Right lobe of liver (tissue), 6 donors: ENCODE data around the gene ANKRD55. TPM values are rescaled to one million over a fixed set of nuclear protein-coding genes. Genes with fewer than 3 reads are reported as not detected.

Experiments used
- ATAC-seq, 4 donors: fragments of 200-7000 bp; cut with Tn5 transposase; one replicate each; pipeline ENCODE4 v1.9.1; 2020; ENCODE audit warnings: mild to moderate bottlenecking in 4 of 4, moderate library complexity in 4 of 4
- DNase-seq, 3 donors: peaks; one replicate each; pipeline ENCODE4 v3.0.0-alpha.2; 2020
- H3K27ac ChIP-seq, 3 donors: fragments of 200-600 bp; one replicate each; pipeline ENCODE4 v1.8.0; 2022
- H3K27me3 ChIP-seq, 2 donors: fragments of 200-600 bp; one replicate each; pipeline ENCODE4 v1.8.0; 2022
- H3K36me3 ChIP-seq, 4 donors: fragments of 200-600 bp; sonication (generic) in 1 of 4; one replicate each; pipeline versions ENCODE4 v1.5.1 to v1.8.0; 2017 to 2022; ENCODE audit warnings: control low read depth in 1 of 4
- H3K4me1 ChIP-seq, 4 donors: fragments of 200-600 bp; sonication (generic) in 1 of 4; one replicate each; pipeline versions ENCODE4 v1.5.1 to v1.8.0; 2017 to 2022; ENCODE audit warnings: control low read depth in 1 of 4
- H3K4me3 ChIP-seq, 3 donors: fragments of 200-600 bp; one replicate each; pipeline ENCODE4 v1.8.0; 2022
- H3K9me3 ChIP-seq, 4 donors: fragments of 200-600 bp; sonication (generic) in 1 of 4; one replicate each; pipeline versions ENCODE4 v1.5.1 to v1.8.0; 2017 to 2022; ENCODE audit warnings: control low read depth in 1 of 4
- CTCF ChIP-seq, 4 donors: fragments of 200-600 bp in 3 of 4; fragments of 450-650 bp in 1 of 4; IDR thresholded peaks; one replicate each; pipeline versions ENCODE4 v1.5.1 to v1.8.0; 2016 to 2022; ENCODE audit warnings: antibody characterized with exemption in 4 of 4, mild to moderate bottlenecking in 2 of 4
- POLR2A ChIP-seq: fragments of 450-650 bp; IDR thresholded peaks from one replicate; pipeline ENCODE4 v1.6.1; 2017; ENCODE audit warnings: antibody characterized with exemption, mild to moderate bottlenecking
- WGBS: methylation state at CpG from one replicate; pipeline ENCODE4 v1.1.6; 2018; ENCODE audit warnings: low coverage, low lambda C conversion rate; ENCODE audit not compliant: insufficient coverage; ENCODE audit errors: missing lambda C conversion rate; 5-methylcytosine and 5-hydroxymethylcytosine counted together
- intact Hi-C, 2 donors: fragments of 100-400 bp; cut with DNase I; formaldehyde crosslinking; loops; one replicate each; pipeline versions ENCODE4 v1.11.2 to v1.14.1; 2022
- total RNA-seq, 6 experiments: library from RNA; depleted of rRNA in 2 of 6; stranded (reverse); fragments of >200 nt in 2 of 6; fragmentation: NEBNext Ultra II Directional in 3 of 6; extraction: Animal tissue kit (Norgen Biotek cat#: 25700) in 3 of 6; gene quantifications; one replicate each; pipeline versions ENCODE4 v1.1.0 to v1.2.4, GENCODE V29; 2016 to 2023
- donor health status: DM: no; HTN: yes; CAD: no.
- donor health status: DM: no; HTN: no; CAD: no.
- donor health status: DM: no; HTN: no; CAD: no.
- donor health status: DM: no; HTN: yes; CAD: no.
- donor health status: DM: no; HTN: yes; CAD: no.

Gene ANKRD55
- total RNA-seq, 6 experiments from 2014 or later = 0.68 to 2.2 (median 1.2) TPM

DNA sequence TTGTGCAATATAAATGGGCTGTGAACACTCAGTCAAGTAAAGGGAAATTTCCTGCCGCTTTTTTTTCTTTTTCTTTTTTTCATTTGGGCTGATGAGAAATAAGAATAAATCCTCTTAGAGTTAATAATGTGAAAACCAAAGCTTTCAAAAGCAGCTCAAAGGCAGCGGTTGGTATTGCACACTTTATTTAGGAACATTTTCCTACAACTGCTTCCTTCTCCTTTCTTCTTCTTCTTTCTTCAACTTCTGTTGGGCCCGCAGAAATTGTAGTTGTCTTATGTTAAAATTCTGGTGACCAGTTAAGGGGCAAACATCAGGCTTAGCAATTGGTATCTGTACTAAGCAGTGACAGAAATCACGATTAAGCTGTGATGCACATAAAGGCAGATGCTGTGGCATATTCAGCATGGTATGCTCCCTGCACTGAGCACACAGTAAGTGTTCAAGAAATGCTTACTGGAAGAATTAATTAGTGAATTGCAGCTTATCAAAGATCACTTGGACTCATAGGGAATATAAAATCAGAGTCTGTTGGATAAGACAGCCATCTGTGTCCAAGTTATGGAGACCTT lies 85.4 kb downstream of the ANKRD55 start:
- Histone ChIP-seq H3K27me3 (no peaks in the 10 kb centered on the region), H3K27ac (no peak overlapping the region), H3K4me1 (peaks cover 0 to 14% (median 1%) of the 10 kb centered on the region in 4 donors), H3K36me3 (no peaks in the 10 kb centered on the region), H3K9me3 (no peaks in the 10 kb centered on the region), H3K4me3 (no peak overlapping the region)
- TF ChIP-seq CTCF (IDR thresholded peaks at IDR 0.05) = no peak
- TF ChIP-seq POLR2A = no peak
- ATAC-seq (no peak), DNase-seq (no peak)
- 66% methylated on average over 4 of the region's 4 CpGs for WGBS
- intact Hi-C loops = no loop called here

- Histone ChIP-seq H3K36me3 (no peaks in the 10 kb centered on the region), H3K9me3 (no peaks in the 10 kb centered on the region), H3K4me1 (peaks cover 0 to 14% (median 0%) of the 10 kb centered on the region in 4 donors), H3K27me3 (no peaks in the 10 kb centered on the region), H3K27ac (no peak overlapping the region), H3K4me3 (no peak overlapping the region)
- intact Hi-C loops = no loop called here
- ATAC-seq (no peak), DNase-seq (no peak)
- TF ChIP-seq POLR2A = no peak
- TF ChIP-seq CTCF (IDR thresholded peaks at IDR 0.05) = no peak
Measured at GRCh38 chr5:56147106-56147505, 86.0 kb downstream of the ANKRD55 start.

DNA sequence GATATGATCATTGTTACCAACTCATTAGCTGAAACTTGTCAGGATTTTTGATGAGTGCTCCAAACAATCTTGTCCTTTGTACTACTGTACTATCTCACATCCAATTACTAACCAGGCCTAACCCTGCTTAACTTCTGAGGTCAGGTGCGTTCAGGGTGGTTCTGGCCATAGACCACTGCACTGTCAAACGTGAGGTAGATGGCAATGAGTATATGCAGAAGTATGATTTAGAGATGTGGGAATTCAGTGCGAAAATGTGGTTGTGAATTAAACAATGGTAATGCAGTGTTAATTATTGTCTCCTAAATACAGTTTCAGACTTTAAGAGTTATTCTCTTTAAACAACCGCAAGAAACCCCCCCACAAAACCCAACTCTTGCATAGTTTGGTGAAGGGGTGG lies 86.5 kb downstream of the ANKRD55 start:
- H3K4me1 ChIP-seq = peaks cover 0 to 12% (median 0%) of the 10 kb centered on the region in 4 donors
- 90% methylated on average over 4 of the region's 4 CpGs for WGBS
- intact Hi-C loops = no loop called here
- TF ChIP-seq CTCF (IDR thresholded peaks at IDR 0.05) (no peak), POLR2A (no peak)
- H3K27me3 ChIP-seq = no peaks in the 10 kb centered on the region
- no peaks in the 10 kb centered on the region for H3K36me3 ChIP-seq
- DNase-seq (no peak), ATAC-seq (no peak)
- no peaks in the 10 kb centered on the region for H3K9me3 ChIP-seq
- H3K4me3 ChIP-seq = no peak overlapping the region
- no peak overlapping the region for H3K27ac ChIP-seq

DNA sequence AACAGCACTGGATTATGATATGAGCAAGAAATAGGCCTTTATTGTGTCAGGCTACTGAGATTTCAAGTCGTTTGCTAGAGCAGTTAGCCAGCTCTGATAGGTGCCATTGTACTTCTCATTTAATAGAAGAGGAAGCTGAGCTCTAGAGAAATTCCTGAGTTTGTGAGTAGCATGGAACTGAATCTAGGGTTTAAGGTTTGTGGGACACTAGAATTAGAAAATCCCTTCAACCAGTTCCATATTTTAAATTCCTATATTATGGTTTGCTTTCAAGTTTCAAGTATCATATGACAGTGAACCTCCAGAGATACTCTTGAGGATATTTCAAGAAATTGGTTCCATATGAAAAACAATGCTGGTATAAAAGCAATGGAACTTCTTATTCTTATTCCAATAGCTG lies 87.6 kb downstream of the ANKRD55 start:
- H3K4me3 ChIP-seq = no peak overlapping the region
- 53% methylated on average over 1 of the region's 1 CpG for WGBS
- no peak overlapping the region for H3K27ac ChIP-seq
- ATAC-seq = no peak
- no peak for DNase-seq
- TF ChIP-seq POLR2A = no peak
- TF ChIP-seq CTCF (IDR thresholded peaks at IDR 0.05) = no peak
- intact Hi-C loops = no loop called here
- peaks cover 0 to 12% (median 0%) of the 10 kb centered on the region in 4 donors for H3K4me1 ChIP-seq
- H3K36me3 ChIP-seq = no peaks in the 10 kb centered on the region
- no peaks in the 10 kb centered on the region for H3K9me3 ChIP-seq
- no peaks in the 10 kb centered on the region for H3K27me3 ChIP-seq

DNA sequence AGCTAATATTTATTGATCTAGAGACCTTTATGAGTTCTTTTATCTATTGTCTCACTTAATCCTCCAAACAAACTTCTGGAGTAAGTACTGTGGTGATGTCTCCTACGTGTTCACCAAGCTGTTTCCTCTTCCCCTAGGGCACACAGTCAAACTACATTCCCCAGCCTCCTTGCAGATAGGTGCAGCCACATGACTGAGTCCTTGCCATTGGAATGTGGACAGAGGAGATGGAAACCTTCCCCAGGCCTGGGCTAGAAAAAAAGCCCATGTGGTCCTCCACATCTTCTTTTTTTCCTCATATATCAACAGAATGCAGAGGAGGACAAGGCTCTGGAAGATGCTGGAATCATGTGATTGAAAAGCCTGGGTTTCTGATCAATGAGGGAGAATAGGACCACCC lies 88.0 kb downstream of the ANKRD55 start:
- H3K27ac ChIP-seq = no peak overlapping the region
- peaks cover 0 to 12% (median 0%) of the 10 kb centered on the region in 4 donors for H3K4me1 ChIP-seq
- ATAC-seq (no peak), DNase-seq (no peak)
- 50% methylated on average over 1 of the region's 1 CpG for WGBS
- TF ChIP-seq CTCF (IDR thresholded peaks at IDR 0.05) = no peak
- no peak for TF ChIP-seq POLR2A
- no peaks in the 10 kb centered on the region for H3K36me3 ChIP-seq
- H3K9me3 ChIP-seq = no peaks in the 10 kb centered on the region
- no peak overlapping the region for H3K4me3 ChIP-seq
- H3K27me3 ChIP-seq = no peaks in the 10 kb centered on the region
- intact Hi-C loops = no loop called here
